GM12801 (cell line): ENCODE measurements around the gene ZNF45.

Experiments
- CTCF ChIP-seq: IDR thresholded peaks from one replicate; pipeline ENCODE4 v1.5.1; 2011; ENCODE audit warnings: control low read depth; ENCODE audit not compliant: insufficient read length; ENCODE audit errors: extremely low read depth

The ZNF45 gene

GRCh38 chr19:43934985-43935708 lies at the start of gene ZNF45:
TSS of gene ZNF45 (minus strand) at chr19:43935282. CDS start at chr19:43922185, 13,097 bp downstream.
- TF ChIP-seq CTCF, result no peak

DNA sequence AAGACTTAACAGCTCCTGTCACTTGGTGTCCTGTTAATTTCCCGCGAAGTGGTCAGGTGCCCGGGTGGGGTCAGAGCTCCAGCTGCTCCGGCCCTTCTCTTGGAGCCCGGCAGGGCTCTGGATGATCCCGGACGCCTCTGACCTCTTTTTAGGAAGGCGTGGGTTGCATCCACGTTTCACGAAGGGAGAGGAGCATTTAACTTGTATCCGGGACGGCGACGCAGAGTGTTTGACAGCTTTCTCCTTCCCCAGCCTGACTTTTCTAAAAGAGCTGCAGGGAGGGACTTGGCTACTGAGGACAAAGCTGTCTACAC lies 49.6 kb upstream of the ZNF45 start:
- no peak for TF ChIP-seq CTCF

DNA sequence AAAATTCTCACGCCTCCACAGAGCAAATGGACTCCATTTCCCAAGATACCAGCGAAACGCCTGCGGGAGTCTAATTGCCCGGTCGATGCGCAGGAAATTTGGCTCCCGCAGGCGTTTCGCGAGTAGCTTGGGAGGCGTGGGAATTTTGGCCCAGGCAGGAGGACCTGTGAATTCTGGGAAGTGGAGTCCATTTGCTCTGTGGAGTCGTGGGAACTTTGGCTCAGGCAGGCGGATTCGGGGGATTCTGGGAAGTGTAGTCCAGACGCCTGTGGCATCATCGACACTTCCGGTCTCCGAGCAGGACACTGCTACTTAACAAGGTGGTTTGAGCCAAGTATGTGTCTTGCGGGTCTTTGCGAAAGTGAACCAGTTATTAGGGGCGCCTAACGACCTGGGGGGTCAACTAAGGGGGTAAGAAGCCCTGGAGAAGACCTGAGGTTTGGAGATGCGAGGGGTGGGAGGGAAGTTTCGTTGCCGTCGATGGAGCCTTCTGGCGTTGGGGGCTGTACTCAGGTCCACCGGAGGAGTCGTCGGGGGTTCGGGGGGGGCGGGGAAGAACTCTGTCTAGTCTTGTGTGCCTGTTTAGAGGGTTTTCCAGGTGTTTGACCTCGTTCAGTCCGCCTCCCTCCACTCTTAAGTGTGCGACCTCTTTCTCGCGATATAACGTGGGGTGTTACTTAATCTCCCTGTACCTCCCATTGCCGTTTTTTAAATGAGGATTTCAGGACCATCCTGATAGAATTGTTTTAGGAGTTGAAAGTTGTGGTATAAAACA lies 49.0 kb upstream of the ZNF45 start, which contains the start of gene ZNF155:
TSS of gene ZNF155 (plus strand) at position 277 of the 775 bp plus-strand sequence. CDS start 4,356 bp downstream, outside the sequence.
- TF ChIP-seq CTCF, result no peak

GRCh38 chr19:43983544-43983911 lies 48.4 kb upstream of the ZNF45 start:
- TF ChIP-seq CTCF, result no peak

DNA sequence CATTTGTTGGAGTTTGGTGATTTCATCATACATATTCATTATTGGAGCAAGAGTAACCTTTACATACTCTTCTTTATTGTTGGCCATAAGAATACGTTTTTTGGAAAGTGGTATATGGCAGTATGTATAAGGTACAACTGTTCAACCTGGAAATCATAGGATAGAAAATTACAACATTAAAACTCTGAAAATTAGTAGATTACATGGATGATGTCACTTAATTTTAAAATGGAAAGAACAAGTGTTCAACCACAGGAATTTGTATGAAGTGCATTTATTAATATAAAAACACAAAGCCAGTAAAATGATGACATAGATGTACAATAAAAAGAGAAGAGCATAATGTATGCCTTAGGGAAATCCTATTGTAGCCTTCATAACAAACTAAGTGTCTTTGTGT lies 41.6 kb upstream of the ZNF45 start:
- no peak for TF ChIP-seq CTCF

DNA sequence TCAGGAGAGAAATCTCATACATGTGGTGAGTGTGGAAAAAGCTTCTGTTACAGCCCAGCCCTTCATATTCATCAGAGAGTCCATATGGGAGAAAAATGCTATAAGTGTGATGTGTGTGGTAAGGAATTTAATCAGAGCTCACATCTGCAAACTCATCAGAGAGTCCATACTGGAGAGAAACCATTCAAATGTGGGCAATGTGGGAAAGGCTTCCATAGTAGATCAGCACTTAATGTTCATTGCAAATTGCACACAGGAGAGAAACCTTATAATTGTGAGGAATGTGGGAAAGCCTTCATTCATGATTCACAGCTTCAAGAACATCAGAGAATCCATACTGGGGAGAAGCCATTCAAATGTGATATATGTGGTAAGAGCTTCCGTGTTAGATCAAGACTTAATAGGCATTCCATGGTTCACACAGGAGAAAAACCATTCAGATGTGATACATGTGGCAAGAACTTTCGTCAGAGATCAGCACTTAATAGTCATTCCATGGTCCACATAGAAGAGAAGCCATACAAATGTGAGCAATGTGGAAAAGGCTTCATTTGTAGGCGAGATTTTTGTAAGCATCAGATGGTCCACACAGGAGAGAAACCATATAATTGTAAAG lies 31.1 kb upstream of the ZNF45 start:
- TF ChIP-seq CTCF, result no peak

- TF ChIP-seq CTCF, result no peak
These were observed 25.3 kb upstream of the ZNF45 start for GRCh38 chr19:43960411-43960810.
